OCI-LY3 (cell line): ENCODE measurements around the gene TMEM132D.

Source experiments
- H2AFZ ChIP-seq: fragments of 200-600, 300-600 bp; shearing (Covaris generic); 2 replicates; pipeline ENCODE4 v1.6.0; 2014; ENCODE audit warnings: antibody characterized with exemption, low read depth, low read length
- H3K27ac ChIP-seq: fragments of 200-600, 300-600 bp; sonication (generic); 2 replicates; pipeline ENCODE4 v1.5.1; 2014; ENCODE audit warnings: mild to moderate bottlenecking, low read length, moderate library complexity, mixed read lengths
- H3K27me3 ChIP-seq: fragments of 200-600, 300-600 bp; sonication (generic); 2 replicates; pipeline ENCODE4 v1.6.1; 2014; ENCODE audit warnings: low read depth, low read length, mixed read lengths
- H3K36me3 ChIP-seq: fragments of 200-600, 300-600 bp; sonication (generic); replicated peaks from 2 replicates; pipeline ENCODE3; 2014; ENCODE audit warnings: low read depth, low read length, mixed read lengths
- H3K4me1 ChIP-seq: fragments of 300-600, 200-600 bp; sonication (generic); 2 replicates; pipeline ENCODE4 v1.6.1; 2014; ENCODE audit warnings: low read length, mixed read lengths
- H3K4me2 ChIP-seq: fragments of 200-600, 300-600 bp; sonication (generic); 2 replicates; pipeline ENCODE4 v1.6.1; 2014; ENCODE audit warnings: low read length, mixed read lengths
- H3K4me3 ChIP-seq: fragments of 300-600, 200-600 bp; sonication (generic); 2 replicates; pipeline ENCODE4 v1.5.1; 2014; ENCODE audit warnings: antibody characterized with exemption, mild to moderate bottlenecking, low read length, moderate library complexity
- H3K79me2 ChIP-seq: fragments of 300-600, 200-600 bp; shearing (Covaris generic); 2 replicates; pipeline ENCODE4 v1.6.1; 2014; ENCODE audit warnings: mild to moderate bottlenecking, low read length, mixed read lengths
- H3K9ac ChIP-seq: fragments of 300-600, 200-600 bp; shearing (Covaris generic); 2 replicates; pipeline ENCODE4 v1.6.0; 2014; ENCODE audit warnings: mild to moderate bottlenecking, low read length, moderate library complexity
- H3K9me3 ChIP-seq: fragments of 200-600, 300-600 bp; shearing (Covaris generic); 2 replicates; pipeline ENCODE4 v1.6.1; 2014; ENCODE audit warnings: low read length, mixed read lengths; ENCODE audit not compliant: insufficient read depth
- H4K20me1 ChIP-seq: fragments of 200-600, 300-600 bp; sonication (generic); 2 replicates; pipeline ENCODE4 v1.6.1; 2016; ENCODE audit warnings: low read length, mixed read lengths; ENCODE audit not compliant: insufficient read depth
- EZH2phosphoT487 ChIP-seq: fragments of 200-600 bp; shearing (Covaris generic); IDR thresholded peaks from 2 replicates; pipeline ENCODE4 v1.6.1; 2018; ENCODE audit warnings: antibody characterized with exemption, mixed run types, low read depth
- TF ChIP-seq, protein P1 (sequence below): fragments of 200-600, 300-600 bp; sonication (generic); IDR thresholded peaks from 2 replicates; pipeline ENCODE4 v1.5.1; 2014; ENCODE audit warnings: antibody characterized with exemption, low read length, low read depth

The TMEM132D gene

GRCh38 chr12:129115558-129115957 lies 788.3 kb downstream of the TMEM132D start:
- H3K27ac ChIP-seq, result no peak overlapping the region
- H3K36me3 ChIP-seq, result no peaks in the 10 kb centered on the region
- H3K4me3 ChIP-seq, result no peak overlapping the region
- H3K9ac ChIP-seq, result no peak overlapping the region
- no peaks in the 10 kb centered on the region for H3K9me3 ChIP-seq
- no peak for TF ChIP-seq EZH2phosphoT487
- TF ChIP-seq, protein P1, sequence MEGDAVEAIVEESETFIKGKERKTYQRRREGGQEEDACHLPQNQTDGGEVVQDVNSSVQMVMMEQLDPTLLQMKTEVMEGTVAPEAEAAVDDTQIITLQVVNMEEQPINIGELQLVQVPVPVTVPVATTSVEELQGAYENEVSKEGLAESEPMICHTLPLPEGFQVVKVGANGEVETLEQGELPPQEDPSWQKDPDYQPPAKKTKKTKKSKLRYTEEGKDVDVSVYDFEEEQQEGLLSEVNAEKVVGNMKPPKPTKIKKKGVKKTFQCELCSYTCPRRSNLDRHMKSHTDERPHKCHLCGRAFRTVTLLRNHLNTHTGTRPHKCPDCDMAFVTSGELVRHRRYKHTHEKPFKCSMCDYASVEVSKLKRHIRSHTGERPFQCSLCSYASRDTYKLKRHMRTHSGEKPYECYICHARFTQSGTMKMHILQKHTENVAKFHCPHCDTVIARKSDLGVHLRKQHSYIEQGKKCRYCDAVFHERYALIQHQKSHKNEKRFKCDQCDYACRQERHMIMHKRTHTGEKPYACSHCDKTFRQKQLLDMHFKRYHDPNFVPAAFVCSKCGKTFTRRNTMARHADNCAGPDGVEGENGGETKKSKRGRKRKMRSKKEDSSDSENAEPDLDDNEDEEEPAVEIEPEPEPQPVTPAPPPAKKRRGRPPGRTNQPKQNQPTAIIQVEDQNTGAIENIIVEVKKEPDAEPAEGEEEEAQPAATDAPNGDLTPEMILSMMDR, result no peak
- H3K79me2 ChIP-seq, result no peaks in the 10 kb centered on the region
- no peaks in the 10 kb centered on the region for H3K4me1 ChIP-seq
- no peak overlapping the region for H2AFZ ChIP-seq
- H4K20me1 ChIP-seq, result no peaks in the 10 kb centered on the region
- no peak overlapping the region for H3K4me2 ChIP-seq
- H3K27me3 ChIP-seq, result 0 out of 2 replicates have a peak, but pooled peaks cover 3% of the 10 kb centered on the region

DNA sequence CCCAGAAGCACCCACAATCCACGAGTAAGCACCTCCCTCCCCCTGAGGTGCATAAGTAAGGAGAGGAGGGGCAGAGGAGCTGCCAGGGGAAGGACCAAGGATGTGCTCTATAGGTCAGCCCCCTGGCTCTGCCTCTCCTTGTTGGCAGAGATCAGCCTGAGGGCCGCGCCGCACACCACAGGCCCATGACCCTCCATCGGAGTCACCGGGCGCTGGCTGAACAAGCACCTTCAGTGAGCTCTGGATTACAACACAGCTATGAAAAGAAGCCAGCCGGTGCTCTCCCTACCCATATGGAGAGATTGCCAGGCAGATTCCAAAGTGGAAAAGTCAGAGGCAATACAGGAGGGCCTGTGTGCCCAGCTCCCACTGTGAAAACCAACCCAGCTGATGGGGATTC lies 793.2 kb downstream of the TMEM132D start:
- no peak overlapping the region for H3K4me3 ChIP-seq
- no peaks in the 10 kb centered on the region for H3K79me2 ChIP-seq
- H3K4me2 ChIP-seq, result no peak overlapping the region
- H4K20me1 ChIP-seq, result no peaks in the 10 kb centered on the region
- no peaks in the 10 kb centered on the region for H3K36me3 ChIP-seq
- H3K27ac ChIP-seq, result no peak overlapping the region
- no peaks in the 10 kb centered on the region for H3K27me3 ChIP-seq
- H2AFZ ChIP-seq, result no peak overlapping the region
- no peaks in the 10 kb centered on the region for H3K4me1 ChIP-seq
- H3K9ac ChIP-seq, result no peak overlapping the region
- H3K9me3 ChIP-seq, result no peaks in the 10 kb centered on the region
- TF ChIP-seq EZH2phosphoT487, result no peak
- TF ChIP-seq, protein P1, result no peak

DNA sequence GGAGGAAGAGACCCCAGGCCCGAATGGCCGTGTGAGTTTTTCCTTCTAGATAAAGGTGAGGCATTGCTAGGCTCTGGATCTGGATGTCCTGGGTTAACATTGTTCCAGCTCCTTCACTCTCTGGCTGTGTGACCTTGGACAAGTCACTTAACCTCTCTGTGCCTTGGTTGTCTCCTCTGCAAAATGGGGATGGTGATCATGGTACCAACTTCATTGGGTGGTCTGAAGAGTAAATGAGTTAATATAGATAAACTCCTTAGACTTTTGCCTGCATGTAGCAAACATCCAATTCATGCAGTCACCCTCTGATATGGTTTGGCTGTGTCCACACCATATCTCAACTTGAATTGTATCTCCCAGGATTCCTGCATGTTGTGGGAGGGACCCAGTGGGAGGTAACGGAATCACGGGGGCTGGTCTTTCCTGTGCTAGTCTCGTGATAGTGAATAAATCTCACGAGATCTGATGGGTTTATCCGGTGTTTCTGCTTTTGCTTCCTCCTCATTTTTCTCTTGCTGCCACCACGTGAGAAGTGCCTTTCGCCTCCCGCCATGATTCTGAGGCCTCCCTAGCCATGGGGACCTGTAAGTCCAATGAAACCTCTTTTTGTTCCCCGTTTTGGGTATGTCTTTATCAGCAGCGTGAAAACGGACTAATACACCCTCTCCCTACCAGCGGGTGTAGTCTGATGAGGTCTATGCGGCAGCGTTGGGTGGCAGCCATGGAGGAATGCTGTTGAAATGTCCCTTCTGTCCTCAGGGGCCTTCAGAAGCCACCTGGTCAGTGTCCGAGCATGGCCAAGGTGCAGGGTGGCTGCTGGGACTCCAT lies 794.4 kb downstream of the TMEM132D start:
- no peaks in the 10 kb centered on the region for H3K79me2 ChIP-seq
- no peaks in the 10 kb centered on the region for H3K9me3 ChIP-seq
- no peak overlapping the region for H3K4me2 ChIP-seq
- no peaks in the 10 kb centered on the region for H3K36me3 ChIP-seq
- H3K27me3 ChIP-seq, result no peaks in the 10 kb centered on the region
- H3K4me1 ChIP-seq, result no peaks in the 10 kb centered on the region
- no peak overlapping the region for H2AFZ ChIP-seq
- H3K4me3 ChIP-seq, result no peak overlapping the region
- H3K9ac ChIP-seq, result no peak overlapping the region
- TF ChIP-seq, protein P1, result no peak
- TF ChIP-seq EZH2phosphoT487, result no peak
- no peaks in the 10 kb centered on the region for H4K20me1 ChIP-seq
- H3K27ac ChIP-seq, result no peak overlapping the region

GRCh38 chr12:129106772-129107171 lies 797.1 kb downstream of the TMEM132D start:
- H3K4me2 ChIP-seq, result no peak overlapping the region
- no peak overlapping the region for H3K4me3 ChIP-seq
- no peaks in the 10 kb centered on the region for H4K20me1 ChIP-seq
- TF ChIP-seq EZH2phosphoT487, result no peak
- TF ChIP-seq, protein P1, result no peak
- no peak overlapping the region for H3K27ac ChIP-seq
- H3K4me1 ChIP-seq, result no peaks in the 10 kb centered on the region
- H3K36me3 ChIP-seq, result no peaks in the 10 kb centered on the region
- no peaks in the 10 kb centered on the region for H3K79me2 ChIP-seq
- no peaks in the 10 kb centered on the region for H3K27me3 ChIP-seq
- H2AFZ ChIP-seq, result no peak overlapping the region
- H3K9ac ChIP-seq, result no peak overlapping the region
- H3K9me3 ChIP-seq, result no peaks in the 10 kb centered on the region
